ENCODE data around the gene NEK9. TPM values are rescaled to one million over a fixed set of nuclear protein-coding genes. Genes with fewer than 3 reads are reported as not detected.

The NEK9 gene
- total and polyA plus RNA-seq, 2 donors (not counting 3 experiments of a cell fraction or from before 2014, with no cell fraction given) = 22.1 to 65.1 TPM

- Histone ChIP-seq H3K27ac (ENCODE audit: insufficient read depth, low read depth, low read length) (no peak overlapping the region), H4K20me1 (replicated peaks; ENCODE audit: control insufficient read depth, extremely low read depth, insufficient read depth, low read length) (peaks cover 3% of the 10 kb centered on the region), H3K9me1 (replicated peaks; ENCODE audit: control insufficient read depth, extremely low read depth, insufficient read depth, low read length) (no peaks in the 10 kb centered on the region), H2AFZ (ENCODE audit: low read depth, low read length) (no peak overlapping the region), H3K9ac (replicated peaks; ENCODE audit: extremely low read depth, insufficient read depth, low read length) (no peak overlapping the region), H3K79me2 (ENCODE audit: control insufficient read depth, insufficient read depth, low read length) (peaks cover 76% of the 10 kb centered on the region), H3K4me2 (ENCODE audit: insufficient read depth, low read length) (no peak overlapping the region), H3K27me3 (ENCODE audit: control insufficient read depth in 2 of 2, insufficient read depth in 2 of 2, low read length in 2 of 2) (no peaks in the 10 kb centered on the region), H3K9me3 (replicated peaks; ENCODE audit: control insufficient read depth, insufficient read depth, low read length) (no peaks in the 10 kb centered on the region), H3K4me3 (replicated peaks in 1 of 3; ENCODE audit: insufficient read depth in 1 of 3, low read depth in 1 of 3, low read length in 3 of 3) (no peak overlapping the region), H3K4me1 (ENCODE audit: control insufficient read depth, extremely low read depth, insufficient read depth, low read length) (peaks cover 4% of the 10 kb centered on the region), H3K36me3 (ENCODE audit: control insufficient read depth in 2 of 2, extremely low read depth in 1 of 2, insufficient read depth in 2 of 2, low read length in 2 of 2) (peaks cover 0 to 2% of the 10 kb centered on the region in 2 experiments)
- intact Hi-C loops (cut with micrococcal nuclease) = no loop called here
- ChIA-PET CTCF (interaction anchor here (1.1 kb wide), 1 partner anchor 102 kb away, joined by 3 read pairs; no protein-coding TSS in a partner anchor), POLR2A (interaction anchor here (0.6 kb wide), 1 partner anchor 47 kb away, joined by 3 read pairs; no protein-coding TSS in a partner anchor)
- FAIRE-seq (no peak), DNase-seq (ENCODE audit: low read depth, low spot score) (no peak)
- TF ChIP-seq GATA2 (IDR thresholded peaks at IDR 0.05; ENCODE audit: insufficient read depth, insufficient read length, low read depth, low read length) (peak; percentile 37), MYC (IDR thresholded peaks at IDR 0.05; ENCODE audit: low read depth, low read length) (no peak), JUN (IDR thresholded peaks at IDR 0.05; ENCODE audit: borderline replicate concordance, insufficient read depth, insufficient read length, low read depth) (no peak)
- dilution Hi-C loops (cut with MboI; ENCODE audit: extremely low pct_ligation_motif_present, low sequenced_read_pairs) = no loop called here
- no TSS peak for BruUV-seq (replicated peaks)
Measured at GRCh38 chr14:75156901-75157300, 30.1 kb upstream of the NEK9 start.

DNA sequence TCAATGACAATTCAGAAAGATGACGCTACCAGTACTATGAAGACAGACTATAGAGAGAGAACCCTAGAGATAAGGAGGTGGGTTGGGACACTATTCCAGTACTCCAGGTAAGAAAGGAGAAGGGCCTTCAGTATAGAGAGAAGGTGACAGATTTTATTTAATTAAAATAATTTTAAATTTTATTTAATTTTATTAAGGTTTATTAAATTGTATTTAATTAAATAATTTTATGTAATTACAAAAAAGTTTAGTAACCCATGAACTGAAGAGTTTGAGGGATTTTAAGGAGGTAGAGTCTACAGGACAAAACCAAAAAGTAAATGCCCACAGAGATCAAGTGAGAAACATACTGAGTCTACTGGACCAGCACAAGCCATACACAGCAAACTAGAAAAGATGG lies 29.3 kb upstream of the NEK9 start:
- dilution Hi-C loops (cut with MboI; ENCODE audit: extremely low pct_ligation_motif_present, low sequenced_read_pairs) (no loop called here), intact Hi-C loops (cut with micrococcal nuclease) (no loop called here)
- H4K20me1 ChIP-seq (replicated peaks; ENCODE audit: control insufficient read depth, extremely low read depth, insufficient read depth, low read length) = peaks cover 3% of the 10 kb centered on the region
- H3K79me2 ChIP-seq (ENCODE audit: control insufficient read depth, insufficient read depth, low read length) = peaks cover 72% of the 10 kb centered on the region
- H3K9ac ChIP-seq (replicated peaks; ENCODE audit: extremely low read depth, insufficient read depth, low read length) = no peak overlapping the region
- H3K4me1 ChIP-seq (ENCODE audit: control insufficient read depth, extremely low read depth, insufficient read depth, low read length) = peaks cover 4% of the 10 kb centered on the region
- POLR2A ChIA-PET = no interaction called here
- CTCF ChIA-PET = interaction anchor here (0.8 kb wide), 1 partner anchor 12 kb away, joined by 3 read pairs; no protein-coding TSS in a partner anchor
- no peaks in the 10 kb centered on the region for H3K9me1 ChIP-seq (replicated peaks; ENCODE audit: control insufficient read depth, extremely low read depth, insufficient read depth, low read length)
- H3K9me3 ChIP-seq (replicated peaks; ENCODE audit: control insufficient read depth, insufficient read depth, low read length) = no peaks in the 10 kb centered on the region
- FAIRE-seq = no peak
- TF ChIP-seq FOS (IDR thresholded peaks at IDR 0.05; ENCODE audit: borderline replicate concordance, insufficient read depth, low read length) (no peak), EZH2 (IDR thresholded peaks at IDR 0.05; ENCODE audit: borderline replicate concordance, low read depth, low read length, severe bottlenecking) (no peak), JUN (IDR thresholded peaks at IDR 0.05; ENCODE audit: borderline replicate concordance, insufficient read depth, insufficient read length, low read depth) (no peak), POLR2A (IDR thresholded peaks at IDR 0.05; ENCODE audit: low read depth, low read length) (no peak), MYC (IDR thresholded peaks at IDR 0.05; ENCODE audit: low read depth, low read length) (no peak), GATA2 (IDR thresholded peaks at IDR 0.05; ENCODE audit: insufficient read depth, insufficient read length, low read depth, low read length) (no peak), POLR2AphosphoS5 (IDR thresholded peaks at IDR 0.05; ENCODE audit: insufficient read depth, low read depth, low read length) (no peak)
- TF ChIP-seq, protein P1, sequence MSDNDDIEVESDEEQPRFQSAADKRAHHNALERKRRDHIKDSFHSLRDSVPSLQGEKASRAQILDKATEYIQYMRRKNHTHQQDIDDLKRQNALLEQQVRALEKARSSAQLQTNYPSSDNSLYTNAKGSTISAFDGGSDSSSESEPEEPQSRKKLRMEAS (IDR thresholded peaks at IDR 0.05; ENCODE audit: insufficient read depth, insufficient read length) = no peak
- TF ChIP-seq, protein P2, sequence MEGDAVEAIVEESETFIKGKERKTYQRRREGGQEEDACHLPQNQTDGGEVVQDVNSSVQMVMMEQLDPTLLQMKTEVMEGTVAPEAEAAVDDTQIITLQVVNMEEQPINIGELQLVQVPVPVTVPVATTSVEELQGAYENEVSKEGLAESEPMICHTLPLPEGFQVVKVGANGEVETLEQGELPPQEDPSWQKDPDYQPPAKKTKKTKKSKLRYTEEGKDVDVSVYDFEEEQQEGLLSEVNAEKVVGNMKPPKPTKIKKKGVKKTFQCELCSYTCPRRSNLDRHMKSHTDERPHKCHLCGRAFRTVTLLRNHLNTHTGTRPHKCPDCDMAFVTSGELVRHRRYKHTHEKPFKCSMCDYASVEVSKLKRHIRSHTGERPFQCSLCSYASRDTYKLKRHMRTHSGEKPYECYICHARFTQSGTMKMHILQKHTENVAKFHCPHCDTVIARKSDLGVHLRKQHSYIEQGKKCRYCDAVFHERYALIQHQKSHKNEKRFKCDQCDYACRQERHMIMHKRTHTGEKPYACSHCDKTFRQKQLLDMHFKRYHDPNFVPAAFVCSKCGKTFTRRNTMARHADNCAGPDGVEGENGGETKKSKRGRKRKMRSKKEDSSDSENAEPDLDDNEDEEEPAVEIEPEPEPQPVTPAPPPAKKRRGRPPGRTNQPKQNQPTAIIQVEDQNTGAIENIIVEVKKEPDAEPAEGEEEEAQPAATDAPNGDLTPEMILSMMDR (IDR thresholded peaks at IDR 0.05; ENCODE audit: extremely low read depth in 1 of 2, insufficient read depth in 1 of 2, low read depth in 1 of 2, low read length in 2 of 2) = no peak
- H3K27me3 ChIP-seq (ENCODE audit: control insufficient read depth in 2 of 2, insufficient read depth in 2 of 2, low read length in 2 of 2) = no peaks in the 10 kb centered on the region
- H3K4me2 ChIP-seq (ENCODE audit: insufficient read depth, low read length) = no peak overlapping the region
- BruUV-seq (replicated peaks) = no TSS peak
- H3K36me3 ChIP-seq (ENCODE audit: control insufficient read depth in 2 of 2, extremely low read depth in 1 of 2, insufficient read depth in 2 of 2, low read length in 2 of 2) = peaks cover 0 to 3% of the 10 kb centered on the region in 2 experiments
- no peak overlapping the region for H3K27ac ChIP-seq (ENCODE audit: insufficient read depth, low read depth, low read length)
- no peak overlapping the region for H3K4me3 ChIP-seq (replicated peaks in 1 of 3; ENCODE audit: insufficient read depth in 1 of 3, low read depth in 1 of 3, low read length in 3 of 3)
- no peak for DNase-seq (ENCODE audit: low read depth, low spot score)
- H2AFZ ChIP-seq (ENCODE audit: low read depth, low read length) = no peak overlapping the region
